ENCODE measurements around the gene HSD17B2. TPM values are rescaled to one million over a fixed set of nuclear protein-coding genes. Genes with fewer than 3 reads are reported as not detected.
A peak's percentile ranks its signal among the peaks of the same experiment; 100 is the strongest.
"Not testable (repeated sequence)": the region's sequence is repeated elsewhere in the genome, so short reads cannot be mapped to it uniquely, and the experiment has no call there.

HSD17B2 gene
- total and polyA plus RNA-seq, 4 donors, result 2.7 to 6.2 (median 3.1) TPM

- H3K9me3 ChIP-seq (ENCODE audit: control insufficient read depth in 4 of 4, insufficient read depth in 3 of 4, low read length in 3 of 4), result peaks cover 0 to 3% (median 0%) of the 10 kb centered on the region in 4 donors
These were observed 102.1 kb downstream of the HSD17B2 start for GRCh38 chr16:82136956-82137821.

GRCh38 chr16:82137822-82138167 is 102.7 kb downstream of the HSD17B2 start:
- Histone ChIP-seq H3K27me3 (ENCODE audit: control insufficient read depth in 3 of 3, insufficient read depth in 3 of 3, low read length in 2 of 3) (no peaks in the 10 kb centered on the region), H3K9me3 (ENCODE audit: control insufficient read depth in 4 of 4, insufficient read depth in 3 of 4, low read length in 3 of 4) (peaks cover 0 to 3% (median 0%) of the 10 kb centered on the region in 4 donors), H3K4me3 (no peak overlapping the region), H3K4me1 (ENCODE audit: control insufficient read depth in 5 of 5, insufficient read depth in 5 of 5, low read length in 5 of 5) (no peaks in the 10 kb centered on the region), H3K36me3 (ENCODE audit: control insufficient read depth in 4 of 4, insufficient read depth in 4 of 4, low read length in 4 of 4) (peaks cover 0 to 2% (median 0%) of the 10 kb centered on the region in 4 donors), H3K27ac (ENCODE audit: low read depth in 1 of 2, low read length in 1 of 2) (no peak overlapping the region), H3K9ac (ENCODE audit: insufficient read depth in 1 of 2, low read length in 2 of 2) (no peak overlapping the region)
- WGBS, 2 donors, result 79 to 82% methylated on average over 3 of the region's 3 CpGs
- ATAC-seq (ENCODE audit: insufficient read depth, low FRiP score) (no peak), DNase-seq (no peak)
- no peak for TF ChIP-seq CTCF (IDR thresholded peaks at IDR 0.05; ENCODE audit: control extremely low read depth, extremely low read depth)

More at GRCh38 chr16:82136956-82137821, 102.1 kb downstream of the HSD17B2 start:
- peaks cover 0 to 2% (median 0%) of the 10 kb centered on the region in 4 donors for H3K36me3 ChIP-seq (ENCODE audit: control insufficient read depth in 4 of 4, insufficient read depth in 4 of 4, low read length in 4 of 4)
- H3K27ac ChIP-seq (ENCODE audit: low read depth in 1 of 2, low read length in 1 of 2), result no peak overlapping the region
- no peaks in the 10 kb centered on the region for H3K4me1 ChIP-seq (ENCODE audit: control insufficient read depth in 5 of 5, insufficient read depth in 5 of 5, low read length in 5 of 5)
- H3K27me3 ChIP-seq (ENCODE audit: control insufficient read depth in 3 of 3, insufficient read depth in 3 of 3, low read length in 2 of 3), result no peaks in the 10 kb centered on the region
- ATAC-seq (ENCODE audit: insufficient read depth, low FRiP score) (no peak), DNase-seq (peak in 1 of 3 donors; percentile 8)
- no peak for TF ChIP-seq CTCF (IDR thresholded peaks at IDR 0.05; ENCODE audit: control extremely low read depth, extremely low read depth)
- no peak overlapping the region for H3K4me3 ChIP-seq
- WGBS, 2 donors, result 89 to 94% methylated on average over 9 of the region's 9 CpGs
- H3K9ac ChIP-seq (ENCODE audit: insufficient read depth in 1 of 2, low read length in 2 of 2), result no peak overlapping the region

GRCh38 chr16:82138478-82139285 is 103.6 kb downstream of the HSD17B2 start:
- H3K4me3 ChIP-seq, result no peak overlapping the region
- H3K4me1 ChIP-seq (ENCODE audit: control insufficient read depth in 5 of 5, insufficient read depth in 5 of 5, low read length in 5 of 5), result no peaks in the 10 kb centered on the region
- peaks cover 0 to 2% (median 0%) of the 10 kb centered on the region in 4 donors for H3K36me3 ChIP-seq (ENCODE audit: control insufficient read depth in 4 of 4, insufficient read depth in 4 of 4, low read length in 4 of 4)
- DNase-seq (no peak), ATAC-seq (ENCODE audit: insufficient read depth, low FRiP score) (no peak)
- TF ChIP-seq CTCF (IDR thresholded peaks at IDR 0.05; ENCODE audit: control extremely low read depth, extremely low read depth), result no peak
- WGBS, 2 donors, result 84 to 85% methylated on average over 15 of the region's 15 CpGs
- peaks cover 0 to 3% (median 0%) of the 10 kb centered on the region in 4 donors for H3K9me3 ChIP-seq (ENCODE audit: control insufficient read depth in 4 of 4, insufficient read depth in 3 of 4, low read length in 3 of 4)
- H3K27ac ChIP-seq (ENCODE audit: low read depth in 1 of 2, low read length in 1 of 2), result no peak overlapping the region
- H3K9ac ChIP-seq (ENCODE audit: insufficient read depth in 1 of 2, low read length in 2 of 2), result no peak overlapping the region
- no peaks in the 10 kb centered on the region for H3K27me3 ChIP-seq (ENCODE audit: control insufficient read depth in 3 of 3, insufficient read depth in 3 of 3, low read length in 2 of 3)

- not testable (repeated sequence) for H3K4me3 ChIP-seq; H3K4me1 ChIP-seq (ENCODE audit: control insufficient read depth in 5 of 5, insufficient read depth in 5 of 5, low read length in 5 of 5)
- WGBS, 2 donors, result 81 to 83% methylated on average over 19 of the region's 19 CpGs
These were observed 104.2 kb downstream of the HSD17B2 start for GRCh38 chr16:82139286-82139571.

More at GRCh38 chr16:82139286-82139571, 104.2 kb downstream of the HSD17B2 start:
- not testable (repeated sequence) for H3K9me3 ChIP-seq (ENCODE audit: control insufficient read depth in 4 of 4, insufficient read depth in 3 of 4, low read length in 3 of 4); H3K9ac ChIP-seq (ENCODE audit: insufficient read depth in 1 of 2, low read length in 2 of 2); DNase-seq; H3K27me3 ChIP-seq (ENCODE audit: control insufficient read depth in 3 of 3, insufficient read depth in 3 of 3, low read length in 2 of 3); ATAC-seq (ENCODE audit: insufficient read depth, low FRiP score); H3K27ac ChIP-seq (ENCODE audit: low read depth in 1 of 2, low read length in 1 of 2); H3K36me3 ChIP-seq (ENCODE audit: control insufficient read depth in 4 of 4, insufficient read depth in 4 of 4, low read length in 4 of 4)
